Upper lobe of left lung (tissue), 6 donors: ENCODE measurements around the gene MFAP3L. TPM values are rescaled to one million over a fixed set of nuclear protein-coding genes. Genes with fewer than 3 reads are reported as not detected.

ENCODE experiments used
- ATAC-seq, 2 donors: fragments of 200-7000 bp; cut with Tn5 transposase; one replicate each; pipeline ENCODE4 v1.9.1; 2022; ENCODE audit warnings: mild to moderate bottlenecking in 2 of 2, moderate library complexity in 2 of 2; ENCODE audit not compliant: low FRiP score in 2 of 2
- DNase-seq, 2 donors: peaks; one replicate each; pipeline ENCODE4 v3.0.0-alpha.2; 2019 to 2020
- H3K27ac ChIP-seq, 4 donors: fragments of 200-600 bp; sonication (generic); one replicate each; pipeline ENCODE4 v1.5.1; 2016 to 2019
- H3K27me3 ChIP-seq, 4 donors: fragments of 200-600 bp; sonication (generic); one replicate each; pipeline ENCODE4 v1.5.1; 2017 to 2019
- H3K36me3 ChIP-seq, 4 donors: fragments of 200-600 bp; sonication (generic); one replicate each; pipeline ENCODE4 v1.5.1; 2016 to 2019
- H3K4me1 ChIP-seq, 4 donors: fragments of 200-600 bp; sonication (generic); one replicate each; pipeline ENCODE4 v1.5.1; 2018 to 2019
- H3K4me3 ChIP-seq, 4 donors: fragments of 200-600 bp; sonication (generic); one replicate each; pipeline ENCODE4 v1.5.1; 2017 to 2019; ENCODE audit warnings: mild to moderate bottlenecking in 2 of 4, moderate library complexity in 1 of 4
- H3K9me3 ChIP-seq, 4 donors: fragments of 200-600 bp; sonication (generic); one replicate each; pipeline ENCODE4 v1.5.1; 2018 to 2019
- EP300 ChIP-seq, 4 donors: sonication (generic); formaldehyde crosslinking; IDR thresholded peaks; one replicate each; pipeline ENCODE4 v1.5.1; 2017; ENCODE audit warnings: antibody characterized with exemption in 4 of 4, control low read depth in 2 of 4
- POLR2A ChIP-seq, 4 donors: fragments of 450-650 bp; IDR thresholded peaks; one replicate each; pipeline ENCODE4 v1.5.1; 2016 to 2017; ENCODE audit warnings: antibody characterized with exemption in 4 of 4, mild to moderate bottlenecking in 2 of 4
- POLR2AphosphoS5 ChIP-seq, 2 donors: sonication (generic); formaldehyde crosslinking; IDR thresholded peaks; one replicate each; pipeline ENCODE4 v1.5.1; 2017; ENCODE audit warnings: antibody characterized with exemption in 2 of 2
- WGBS, 2 donors: methylation state at CpG; one replicate each; pipeline ENCODE4 v1.1.5; 2017 to 2018; 5-methylcytosine and 5-hydroxymethylcytosine counted together
- total RNA-seq, 6 donors: library from RNA; depleted of rRNA in 4 of 6; stranded (reverse); fragments of >200 nt in 4 of 6; gene quantifications; one replicate each; pipeline versions ENCODE4 v1.1.0 to v1.2.1, GENCODE V29; 2016 to 2021
- TF ChIP-seq, protein P1 (sequence below), 6 experiments: fragments of 450-650 bp in 4 of 6; fragments of 200-600 bp in 2 of 6; sonication (generic) in 2 of 6; IDR thresholded peaks; one replicate each; pipeline ENCODE4 v1.5.1; 2016 to 2019; ENCODE audit warnings: antibody characterized with exemption in 6 of 6
- donor health status: DM: no; HTN: no; CAD: no; lungs with moderate emphysema.
- donor health status: DM: no; HTN: yes; CAD: no; lungs with severe emphysema.

Gene MFAP3L
- total RNA-seq, 6 donors from 2014 or later = 2.1 to 11.7 (median 6.4) TPM

DNA sequence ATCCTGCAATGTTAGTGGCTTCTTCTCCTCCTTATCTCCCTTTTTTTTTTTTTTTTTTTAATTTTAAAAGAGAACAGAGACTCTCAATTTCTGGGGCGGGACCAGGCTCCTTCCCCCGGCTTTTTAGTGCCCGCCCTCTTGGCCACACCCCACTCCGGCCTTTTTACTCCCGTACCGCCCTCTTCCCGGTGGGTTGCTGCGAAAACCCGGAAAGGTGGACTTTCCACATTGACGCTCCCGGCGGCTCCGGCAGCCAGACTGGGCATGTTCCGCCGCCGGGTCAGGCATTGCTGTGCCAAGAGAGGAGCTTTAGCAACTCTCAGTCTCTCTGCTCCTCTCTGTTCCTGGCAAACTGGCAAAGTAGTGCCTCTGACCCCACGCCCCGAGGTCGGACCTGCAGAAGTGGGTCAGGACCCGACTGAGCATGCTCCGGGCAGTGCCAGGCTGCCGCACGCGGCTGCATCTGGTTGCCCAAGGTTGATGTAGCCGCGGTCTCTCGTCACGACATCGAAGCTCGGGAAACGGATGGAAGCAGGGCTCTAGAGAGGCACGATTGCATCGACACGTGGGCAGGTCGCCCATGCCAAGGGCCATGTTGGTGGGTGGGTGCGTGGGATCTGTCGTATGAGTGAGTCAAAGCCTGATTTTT lies 1.1 kb upstream of the MFAP3L start:
- H3K36me3 ChIP-seq = no peaks in the 10 kb centered on the region
- peak overlapping the region; percentile 52 to 90 (median 83) for H3K4me3 ChIP-seq
- no peaks in the 10 kb centered on the region for H3K27me3 ChIP-seq
- 2 to 4% methylated on average over 16 to 37 of the region's 37 CpGs for WGBS, 2 donors
- H3K27ac ChIP-seq = peak overlapping the region; percentile 51 to 93 (median 84)
- TF ChIP-seq, protein P1, sequence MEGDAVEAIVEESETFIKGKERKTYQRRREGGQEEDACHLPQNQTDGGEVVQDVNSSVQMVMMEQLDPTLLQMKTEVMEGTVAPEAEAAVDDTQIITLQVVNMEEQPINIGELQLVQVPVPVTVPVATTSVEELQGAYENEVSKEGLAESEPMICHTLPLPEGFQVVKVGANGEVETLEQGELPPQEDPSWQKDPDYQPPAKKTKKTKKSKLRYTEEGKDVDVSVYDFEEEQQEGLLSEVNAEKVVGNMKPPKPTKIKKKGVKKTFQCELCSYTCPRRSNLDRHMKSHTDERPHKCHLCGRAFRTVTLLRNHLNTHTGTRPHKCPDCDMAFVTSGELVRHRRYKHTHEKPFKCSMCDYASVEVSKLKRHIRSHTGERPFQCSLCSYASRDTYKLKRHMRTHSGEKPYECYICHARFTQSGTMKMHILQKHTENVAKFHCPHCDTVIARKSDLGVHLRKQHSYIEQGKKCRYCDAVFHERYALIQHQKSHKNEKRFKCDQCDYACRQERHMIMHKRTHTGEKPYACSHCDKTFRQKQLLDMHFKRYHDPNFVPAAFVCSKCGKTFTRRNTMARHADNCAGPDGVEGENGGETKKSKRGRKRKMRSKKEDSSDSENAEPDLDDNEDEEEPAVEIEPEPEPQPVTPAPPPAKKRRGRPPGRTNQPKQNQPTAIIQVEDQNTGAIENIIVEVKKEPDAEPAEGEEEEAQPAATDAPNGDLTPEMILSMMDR (IDR thresholded peaks at IDR 0.05) = peak in 2 of 6 experiments; percentile 29 to 32
- peak in 1 of 2 donors; percentile 48 for TF ChIP-seq POLR2AphosphoS5 (IDR thresholded peaks at IDR 0.05)
- TF ChIP-seq POLR2A (IDR thresholded peaks at IDR 0.05) = no peak
- ATAC-seq = peak; percentile 97
- H3K9me3 ChIP-seq = no peaks in the 10 kb centered on the region
- DNase-seq = peak; percentile 90 to 95
- peaks cover 5 to 12% (median 10%) of the 10 kb centered on the region in 4 donors for H3K4me1 ChIP-seq

DNA sequence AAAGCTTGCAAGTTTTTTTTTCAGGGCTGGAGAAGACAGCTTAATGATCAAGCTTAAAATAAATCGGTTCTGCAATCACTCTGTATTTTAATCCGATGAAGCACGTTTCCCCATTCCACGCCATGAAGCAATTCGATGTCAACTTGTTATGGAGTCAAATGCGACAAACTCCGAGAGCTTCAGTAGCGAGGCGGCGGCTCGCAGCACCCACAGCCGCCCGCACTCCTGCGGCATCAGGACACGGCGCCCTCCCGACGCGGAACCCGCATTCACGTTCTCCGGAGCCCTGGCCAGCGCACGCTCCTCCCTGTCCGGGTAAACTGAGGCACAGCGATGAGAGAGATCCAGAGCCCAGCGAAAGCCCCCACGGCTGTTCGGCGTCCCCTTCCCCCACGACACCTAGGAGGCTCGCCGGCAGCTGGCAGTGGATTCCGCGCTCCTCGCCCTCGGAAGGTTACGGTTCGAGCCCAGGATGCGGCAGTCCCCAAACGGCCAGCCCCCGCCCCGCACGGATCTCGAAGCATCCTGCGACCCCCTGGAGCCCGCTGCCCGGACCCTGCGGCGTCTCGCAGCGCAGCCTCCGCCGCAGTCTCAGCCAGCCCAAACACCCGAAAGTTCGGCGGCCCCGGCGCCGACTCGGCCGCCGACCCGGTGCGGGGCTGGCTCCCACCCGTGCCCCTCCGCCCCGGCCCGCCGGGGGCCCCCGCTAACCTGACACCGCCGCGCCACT lies 507 bp downstream of the MFAP3L start:
- Histone ChIP-seq H3K36me3 (no peaks in the 10 kb centered on the region), H3K27ac (peak overlapping the region in 2 of 4 donors; percentile 38 to 93), H3K9me3 (no peaks in the 10 kb centered on the region), H3K4me1 (peaks cover 5 to 12% (median 10%) of the 10 kb centered on the region in 4 donors), H3K27me3 (no peaks in the 10 kb centered on the region), H3K4me3 (peak overlapping the region; percentile 27 to 90 (median 83))
- DNase-seq (peak in 1 of 2 donors; percentile 25), ATAC-seq (no peak)
- WGBS, 2 donors = 6 to 11% methylated on average over 24 to 54 of the region's 74 CpGs
- TF ChIP-seq, protein P1 (IDR thresholded peaks at IDR 0.05) = no peak
- TF ChIP-seq POLR2A (IDR thresholded peaks at IDR 0.05) (no peak), EP300 (IDR thresholded peaks at IDR 0.05) (no peak), POLR2AphosphoS5 (IDR thresholded peaks at IDR 0.05) (no peak)

GRCh38 chr4:170022211-170022610 lies 4.0 kb downstream of the MFAP3L start:
- no peak for TF ChIP-seq EP300 (IDR thresholded peaks at IDR 0.05)
- TF ChIP-seq, protein P1 (IDR thresholded peaks at IDR 0.05) = no peak
- TF ChIP-seq POLR2A (IDR thresholded peaks at IDR 0.05) = no peak
- TF ChIP-seq POLR2AphosphoS5 (IDR thresholded peaks at IDR 0.05) = no peak
- H3K36me3 ChIP-seq = no peaks in the 10 kb centered on the region
- no peak for DNase-seq
- no peak overlapping the region for H3K4me3 ChIP-seq
- 90 to 93% methylated on average over 2 of the region's 2 CpGs for WGBS, 2 donors
- no peak for ATAC-seq
- H3K9me3 ChIP-seq = no peaks in the 10 kb centered on the region
- no peaks in the 10 kb centered on the region for H3K27me3 ChIP-seq
- peaks cover under 1 to 9% (median 8%) of the 10 kb centered on the region in 4 donors for H3K4me1 ChIP-seq
- H3K27ac ChIP-seq = no peak overlapping the region

GRCh38 chr4:170017252-170017651 lies 8.9 kb downstream of the MFAP3L start:
- H3K27me3 ChIP-seq = no peaks in the 10 kb centered on the region
- ATAC-seq (no peak), DNase-seq (no peak)
- no peak overlapping the region for H3K27ac ChIP-seq
- TF ChIP-seq POLR2AphosphoS5 (IDR thresholded peaks at IDR 0.05) (no peak), EP300 (IDR thresholded peaks at IDR 0.05) (no peak), POLR2A (IDR thresholded peaks at IDR 0.05) (no peak)
- TF ChIP-seq, protein P1 (IDR thresholded peaks at IDR 0.05) = no peak
- no peaks in the 10 kb centered on the region for H3K36me3 ChIP-seq
- 63 to 74% methylated on average over 3 of the region's 3 CpGs for WGBS, 2 donors
- peaks cover 0 to 3% (median 2%) of the 10 kb centered on the region in 4 donors for H3K4me1 ChIP-seq
- no peaks in the 10 kb centered on the region for H3K9me3 ChIP-seq
- no peak overlapping the region for H3K4me3 ChIP-seq
